Tibial artery (tissue), 4 donors: ENCODE data around the gene MAK.

Experiments used
- DNase-seq, 2 donors: peaks; one replicate each; pipeline ENCODE4 v3.0.0-alpha.2; 2019
- H3K27ac ChIP-seq, 2 donors: fragments of 200-600 bp; sonication (generic) in 1 of 2; 1 replicate in 1 of 2; 2 replicates in 1 of 2; pipeline ENCODE4 v1.5.1; 2018 to 2019; ENCODE audit warnings: mild to moderate bottlenecking in 1 of 2
- H3K27me3 ChIP-seq, 2 donors: fragments of 200-600 bp; sonication (generic) in 1 of 2; one replicate each; pipeline versions ENCODE4 v1.5.1 to v1.6.0; 2016 to 2019
- H3K36me3 ChIP-seq, 3 donors: fragments of 200-600 bp; sonication (generic) in 2 of 3; one replicate each; pipeline ENCODE4 v1.5.1; 2016 to 2019; ENCODE audit warnings: mild to moderate bottlenecking in 2 of 3
- H3K4me1 ChIP-seq, 4 donors: fragments of 200-600 bp; sonication (generic) in 2 of 4; 1 replicate in 3 of 4; 2 replicates in 1 of 4; pipeline ENCODE4 v1.5.1; 2016 to 2019
- H3K4me3 ChIP-seq, 2 donors: fragments of 200-600 bp; sonication (generic) in 1 of 2; 1 replicate in 1 of 2; 2 replicates in 1 of 2; pipeline ENCODE4 v1.5.1; 2018 to 2019; ENCODE audit warnings: mild to moderate bottlenecking in 2 of 2
- H3K9me3 ChIP-seq, 3 donors: fragments of 200-600 bp; sonication (generic) in 1 of 3; one replicate each; pipeline ENCODE4 v1.5.1; 2016 to 2019
- CTCF ChIP-seq, 2 experiments: fragments of 200-600 bp in 1 of 2; fragments of 450-650 bp in 1 of 2; IDR thresholded peaks; one replicate each; pipeline ENCODE4 v1.5.1; 2017 to 2019; ENCODE audit warnings: antibody characterized with exemption in 2 of 2, mild to moderate bottlenecking in 1 of 2, moderate library complexity in 1 of 2
- intact Hi-C: fragments of 100-400 bp; cut with DNase I; formaldehyde crosslinking; loops from one replicate; pipeline ENCODE4 v1.15.0; 2023; ENCODE audit warnings: low total_unique reads

Gene MAK

GRCh38 chr6:10808376-10808775, 30.0 kb downstream of the MAK start:
- intact Hi-C loops = no loop called here

GRCh38 chr6:10801224-10801848, 37.0 kb downstream of the MAK start:
- H3K27ac ChIP-seq = no peak overlapping the region
- DNase-seq = peak in 1 of 2 donors; percentile 48
- no peaks in the 10 kb centered on the region for H3K27me3 ChIP-seq
- peak; percentile 81 to 98 for TF ChIP-seq CTCF (IDR thresholded peaks at IDR 0.05)
- H3K4me3 ChIP-seq = no peak overlapping the region
- no peaks in the 10 kb centered on the region for H3K9me3 ChIP-seq
- H3K36me3 ChIP-seq = no peaks in the 10 kb centered on the region
- intact Hi-C loops = no loop called here
- no peaks in the 10 kb centered on the region for H3K4me1 ChIP-seq

More at GRCh38 chr6:10808376-10808775, 30.0 kb downstream of the MAK start:
- H3K27me3 ChIP-seq = no peaks in the 10 kb centered on the region
- no peaks in the 10 kb centered on the region for H3K9me3 ChIP-seq
- H3K4me1 ChIP-seq = no peaks in the 10 kb centered on the region
- no peak overlapping the region for H3K27ac ChIP-seq
- no peak for TF ChIP-seq CTCF (IDR thresholded peaks at IDR 0.05)
- no peak for DNase-seq
- no peaks in the 10 kb centered on the region for H3K36me3 ChIP-seq
- H3K4me3 ChIP-seq = no peak overlapping the region

- no peak for TF ChIP-seq CTCF (IDR thresholded peaks at IDR 0.05)
- intact Hi-C loops = no loop called here
Measured at GRCh38 chr6:10800810-10801209, 37.5 kb downstream of the MAK start.

GRCh38 chr6:10794239-10794638, 44.1 kb downstream of the MAK start:
- Histone ChIP-seq H3K27me3 (no peaks in the 10 kb centered on the region), H3K27ac (no peak overlapping the region), H3K4me3 (no peak overlapping the region), H3K4me1 (no peaks in the 10 kb centered on the region), H3K36me3 (peaks cover 0 to 14% (median 0%) of the 10 kb centered on the region in 3 donors), H3K9me3 (no peaks in the 10 kb centered on the region)
- intact Hi-C loops = no loop called here
- TF ChIP-seq CTCF (IDR thresholded peaks at IDR 0.05) = no peak
- no peak for DNase-seq

More at GRCh38 chr6:10800810-10801209, 37.5 kb downstream of the MAK start:
- no peak for DNase-seq
- Histone ChIP-seq H3K27ac (no peak overlapping the region), H3K4me3 (no peak overlapping the region), H3K4me1 (no peaks in the 10 kb centered on the region), H3K27me3 (no peaks in the 10 kb centered on the region), H3K9me3 (no peaks in the 10 kb centered on the region), H3K36me3 (no peaks in the 10 kb centered on the region)

- H3K9me3 ChIP-seq = no peaks in the 10 kb centered on the region
- no peak overlapping the region for H3K4me3 ChIP-seq
- no peak overlapping the region for H3K27ac ChIP-seq
- intact Hi-C loops = no loop called here
- TF ChIP-seq CTCF (IDR thresholded peaks at IDR 0.05) = no peak
- no peak for DNase-seq
- H3K36me3 ChIP-seq = peaks cover 0 to 14% (median 0%) of the 10 kb centered on the region in 3 donors
- H3K27me3 ChIP-seq = no peaks in the 10 kb centered on the region
- no peaks in the 10 kb centered on the region for H3K4me1 ChIP-seq
Measured at GRCh38 chr6:10793695-10794094, 44.6 kb downstream of the MAK start.
